GM21529 (cell line): ENCODE measurements around the gene DUSP10.
A peak's percentile ranks its signal among the peaks of the same experiment; 100 is the strongest.

Experiments
- ATAC-seq: cut with Tn5 transposase; IDR thresholded peaks from one replicate; pipeline ENCODE4 v1.9.1; 2021; ENCODE audit not compliant: unreplicated experiment

DUSP10 gene

DNA sequence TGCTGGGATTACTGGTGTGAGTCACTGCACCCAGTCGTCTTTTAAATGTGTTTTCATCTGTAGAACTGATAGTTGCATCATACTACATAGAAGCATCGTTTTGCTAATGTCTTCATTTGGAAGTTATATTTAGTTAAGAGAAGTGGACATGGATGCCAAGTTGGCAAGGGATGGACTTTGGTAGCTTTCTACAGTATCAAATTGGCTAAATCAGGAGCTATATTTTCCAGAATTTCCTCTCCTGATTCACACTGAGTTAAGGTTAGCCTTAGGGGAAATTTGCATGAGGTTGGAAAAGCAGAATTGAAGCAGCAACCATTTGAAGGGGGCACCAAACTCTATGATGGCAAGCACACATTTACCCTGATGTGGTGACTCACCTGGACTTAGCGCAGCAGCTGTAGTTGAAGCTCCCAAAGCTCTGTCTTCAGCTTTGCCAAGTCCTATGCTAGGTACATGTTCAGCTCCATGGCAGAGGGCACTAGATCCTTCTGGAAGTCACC lies 43.9 kb downstream of the DUSP10 start:
- no peak for ATAC-seq

DNA sequence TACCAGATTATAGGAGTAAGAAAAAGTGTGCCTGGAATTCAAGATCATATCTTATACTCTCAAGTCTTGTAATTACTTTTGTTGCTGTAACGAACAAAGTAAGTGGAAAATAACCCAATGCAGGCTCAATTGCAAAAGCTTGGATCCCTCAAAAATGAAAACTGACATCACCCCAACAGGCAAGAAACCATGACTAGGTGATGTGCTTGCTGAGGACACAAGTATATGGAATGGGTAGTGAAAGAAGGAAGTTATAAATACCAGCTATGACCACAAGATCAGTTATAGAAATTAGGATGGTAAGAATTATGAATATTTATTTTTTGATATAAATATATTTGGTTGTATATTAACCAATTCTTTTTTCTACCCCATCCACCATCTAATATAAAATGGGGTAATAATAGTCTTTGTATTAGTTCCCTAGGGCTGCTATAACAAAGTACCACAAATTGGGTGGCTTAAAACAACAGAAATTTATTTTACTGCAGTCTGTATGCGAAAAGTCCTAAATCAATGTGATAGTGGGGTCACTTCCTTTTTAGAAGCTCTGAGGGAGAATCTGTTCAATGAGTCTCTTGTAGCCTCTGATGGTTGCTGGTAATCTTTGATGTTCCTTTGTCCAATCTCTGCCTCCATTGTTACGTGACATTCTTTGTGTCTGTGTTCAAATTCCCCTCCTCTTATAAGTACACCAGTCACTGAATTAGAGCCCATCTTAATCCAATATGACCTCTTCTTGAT lies 45.0 kb downstream of the DUSP10 start:
- no peak for ATAC-seq

DNA sequence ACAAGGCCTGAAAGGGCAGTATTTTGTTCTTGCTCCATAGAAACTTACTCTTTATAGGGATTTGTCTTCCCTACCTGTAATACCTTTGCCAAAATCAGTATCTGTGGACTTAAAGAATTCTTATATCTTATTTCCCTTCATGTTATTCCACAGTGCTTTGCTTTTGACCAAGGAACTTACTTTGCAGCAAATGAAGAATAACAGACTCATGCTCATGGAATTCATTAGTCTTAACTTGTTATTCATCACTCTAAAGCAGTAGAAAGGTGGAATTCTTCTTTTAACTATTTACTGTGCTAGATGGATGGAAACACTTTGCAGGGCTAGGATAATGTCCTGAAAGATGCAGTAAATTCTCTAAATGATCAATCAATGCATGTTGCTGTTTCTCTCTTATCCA lies 45.9 kb downstream of the DUSP10 start:
- no peak for ATAC-seq

DNA sequence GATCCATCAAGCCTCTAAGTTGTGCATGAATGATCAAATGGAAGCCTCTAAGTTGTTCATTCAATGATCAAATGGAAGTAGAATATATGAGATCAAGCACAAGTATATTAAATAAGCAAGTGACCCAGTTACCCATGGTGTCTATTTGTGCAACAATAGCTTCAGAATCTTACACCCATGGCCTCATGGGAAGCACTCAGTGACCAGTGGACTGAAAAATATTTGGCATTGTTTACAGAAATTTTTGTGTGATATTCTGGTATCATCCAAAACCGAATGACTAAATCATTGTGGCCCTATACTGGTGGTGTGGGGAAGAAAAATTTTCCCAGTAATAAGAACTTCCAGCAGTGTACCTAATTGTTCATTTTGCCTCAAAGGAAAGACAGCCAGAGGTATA lies 46.6 kb downstream of the DUSP10 start:
- no peak for ATAC-seq

DNA sequence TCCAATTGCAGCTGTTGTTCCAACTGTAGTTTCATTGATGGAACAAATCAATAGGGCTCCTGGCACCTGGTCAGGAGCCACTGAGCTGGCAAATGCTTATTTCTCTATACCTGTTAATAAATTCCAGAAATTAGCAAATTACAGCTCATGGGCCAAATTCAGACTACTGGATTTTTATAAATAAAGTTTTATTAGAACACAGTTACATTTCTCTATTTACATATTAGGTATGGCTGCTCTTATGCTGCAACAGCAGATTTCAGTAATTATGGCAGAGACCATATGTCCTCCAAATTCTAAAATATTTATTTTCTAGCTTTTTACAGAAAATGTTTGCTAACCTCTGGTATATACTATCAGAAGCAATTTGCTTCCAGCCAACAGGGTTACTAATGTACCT lies 47.8 kb downstream of the DUSP10 start:
- ATAC-seq = no peak

DNA sequence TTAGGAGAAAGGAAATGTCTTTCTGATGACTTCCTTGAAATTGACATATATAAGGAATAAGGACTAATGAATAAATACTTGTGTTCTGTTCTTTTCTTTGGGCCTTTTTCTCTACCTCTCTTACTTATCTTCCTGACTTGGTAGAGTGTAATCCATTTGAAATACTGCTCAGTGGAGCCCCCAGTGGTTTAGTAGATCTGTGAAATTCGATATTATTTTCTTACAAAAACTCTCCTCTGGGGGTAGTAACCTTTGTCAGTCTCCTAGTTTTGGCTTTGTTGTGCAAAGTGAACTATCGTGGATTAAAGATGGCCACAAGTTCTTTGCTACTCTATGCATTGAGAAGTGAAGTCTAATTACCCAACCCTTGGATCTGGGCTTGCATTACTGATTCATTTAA lies 48.8 kb downstream of the DUSP10 start:
- ATAC-seq = no peak

DNA sequence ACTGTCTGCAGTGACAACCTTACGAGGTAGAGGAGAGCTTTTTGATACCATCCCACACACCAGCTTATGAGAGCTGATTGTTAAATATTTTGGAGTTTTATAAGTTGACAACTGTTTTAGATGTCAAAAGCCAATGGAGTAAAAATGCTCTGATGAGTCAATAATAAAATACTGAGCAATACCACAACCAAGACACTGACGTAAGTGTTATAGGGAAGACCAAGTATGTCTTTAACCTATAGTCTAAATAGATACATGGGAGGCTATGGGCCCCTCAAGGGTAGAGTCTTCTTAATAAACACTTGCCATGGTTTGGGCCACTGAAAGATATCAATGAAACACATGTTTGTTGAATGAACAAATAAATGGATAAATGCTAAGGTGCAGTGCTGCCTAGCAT lies 49.2 kb downstream of the DUSP10 start:
- no peak for ATAC-seq

DNA sequence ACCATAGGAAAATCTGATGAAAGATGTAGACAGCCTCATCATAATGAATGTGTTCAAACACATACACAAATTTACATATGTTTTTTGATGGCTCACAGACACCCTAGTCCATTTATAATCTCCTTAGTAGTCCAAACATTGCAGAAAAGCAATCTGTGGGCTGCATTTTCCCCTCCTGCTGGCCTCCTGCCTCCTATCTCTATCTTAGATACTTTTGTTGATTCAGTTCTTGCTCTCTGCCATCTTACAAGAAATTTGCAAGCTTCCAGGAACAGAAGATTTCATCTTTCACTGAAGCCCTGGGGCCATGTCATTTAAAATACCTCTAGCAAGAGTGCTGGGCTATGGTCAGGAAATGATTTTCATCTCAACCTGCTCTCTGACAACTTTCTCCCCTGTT lies 50.6 kb downstream of the DUSP10 start:
- ATAC-seq = no peak

DNA sequence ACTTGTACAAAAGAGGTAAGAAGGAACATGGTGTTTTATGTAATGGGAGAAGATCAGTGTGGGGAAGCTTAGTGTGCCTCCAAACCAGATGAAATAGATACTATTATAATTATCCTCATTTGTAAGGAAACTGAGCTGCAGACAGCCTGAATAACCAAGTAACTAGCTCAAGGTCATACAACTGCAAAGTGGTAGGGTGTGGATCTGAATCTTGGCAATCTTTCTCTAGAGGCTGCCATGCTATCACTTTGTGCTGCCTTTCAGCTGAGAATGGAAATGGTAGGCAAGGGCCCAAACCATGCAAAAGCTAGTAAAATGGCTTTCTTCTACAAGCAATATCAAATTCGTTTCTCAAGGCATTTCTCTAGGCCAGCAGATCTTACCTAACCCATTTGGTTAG lies 51.0 kb downstream of the DUSP10 start:
- ATAC-seq = no peak

DNA sequence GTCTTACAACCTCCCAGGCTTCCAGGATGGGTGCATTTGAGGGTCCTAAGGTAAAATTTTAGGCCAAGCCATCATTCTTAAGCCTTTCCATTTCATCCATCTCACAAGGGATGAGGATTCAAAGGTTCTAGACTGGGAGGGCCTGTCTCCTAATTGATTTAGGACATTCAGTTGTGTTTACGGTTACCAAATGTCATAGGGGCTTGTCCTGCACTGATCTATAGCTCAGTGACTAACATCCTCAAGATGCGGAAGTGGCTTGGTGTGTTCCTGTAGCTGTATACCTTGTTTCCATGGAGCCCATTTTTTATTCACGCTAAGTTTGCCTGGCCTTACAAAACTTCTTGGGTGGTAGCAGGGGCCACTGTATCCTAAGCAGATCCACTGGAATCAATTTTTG lies 52.8 kb downstream of the DUSP10 start:
- ATAC-seq = no peak

DNA sequence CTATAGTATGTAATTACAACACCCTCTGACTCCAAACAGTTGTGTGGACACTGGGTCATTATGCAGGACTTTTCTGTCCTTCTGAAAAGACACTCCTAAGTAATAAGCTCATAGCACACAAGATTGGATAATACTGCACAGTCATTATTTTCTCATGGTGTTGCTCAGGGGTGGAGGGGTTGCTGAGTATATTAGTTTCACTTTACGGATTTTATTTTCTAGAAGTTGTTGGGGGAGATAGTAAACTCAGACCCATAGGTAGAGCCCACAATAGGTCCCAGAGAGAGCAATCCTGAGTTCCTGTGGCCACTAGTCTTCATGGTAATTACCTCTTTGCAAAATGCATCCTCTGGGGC lies 53.4 kb downstream of the DUSP10 start:
- no peak for ATAC-seq

DNA sequence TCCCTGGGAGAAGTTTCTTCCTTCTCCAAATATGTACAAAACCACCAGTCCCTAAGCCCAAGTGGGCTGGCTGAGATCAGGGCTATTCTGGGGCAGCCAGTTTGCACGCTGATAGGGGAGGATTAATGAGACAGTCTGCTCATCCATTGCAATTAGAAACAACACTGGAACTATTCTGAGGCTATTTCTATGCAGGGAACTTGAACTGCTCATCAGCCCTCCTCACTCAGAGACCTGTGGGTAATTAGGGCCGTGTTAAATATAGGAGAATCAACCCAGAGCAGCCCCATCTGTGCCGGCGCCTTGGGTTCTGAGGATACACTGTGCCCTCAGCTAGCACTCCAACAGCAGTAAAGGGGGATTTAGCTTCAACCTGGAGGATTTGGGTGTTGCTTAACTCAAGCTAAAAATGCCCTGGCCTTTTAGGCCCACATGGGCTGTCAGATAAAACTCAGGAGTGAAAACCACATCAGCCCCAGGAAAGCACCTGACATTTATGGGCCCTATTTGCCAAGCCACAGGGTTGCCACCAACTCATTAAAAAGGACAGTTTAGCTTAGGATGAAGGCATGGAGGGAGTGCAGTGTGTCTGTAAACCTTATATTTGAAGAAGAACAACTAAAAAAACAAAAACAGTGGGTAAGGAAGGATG lies 53.9 kb downstream of the DUSP10 start:
- no peak for ATAC-seq

DNA sequence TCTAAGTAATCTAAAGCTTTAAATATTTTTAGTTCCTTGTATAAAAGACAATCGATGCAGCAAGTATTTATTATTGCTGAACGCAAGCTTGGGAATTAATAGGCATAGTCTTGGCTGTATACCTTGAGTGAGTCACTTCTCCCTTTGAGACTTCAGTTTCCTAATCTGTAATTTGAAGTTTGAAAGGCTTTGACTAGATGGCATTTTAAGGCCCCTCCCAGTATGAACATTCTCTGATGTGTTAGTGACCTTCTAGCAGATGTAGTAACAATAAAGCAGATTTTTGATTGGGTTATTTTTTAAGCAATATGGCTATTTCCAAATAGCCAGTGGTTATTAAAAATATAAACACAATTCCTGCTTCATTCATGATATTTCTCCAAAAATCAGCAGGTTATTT lies 58.2 kb downstream of the DUSP10 start:
- ATAC-seq = no peak

DNA sequence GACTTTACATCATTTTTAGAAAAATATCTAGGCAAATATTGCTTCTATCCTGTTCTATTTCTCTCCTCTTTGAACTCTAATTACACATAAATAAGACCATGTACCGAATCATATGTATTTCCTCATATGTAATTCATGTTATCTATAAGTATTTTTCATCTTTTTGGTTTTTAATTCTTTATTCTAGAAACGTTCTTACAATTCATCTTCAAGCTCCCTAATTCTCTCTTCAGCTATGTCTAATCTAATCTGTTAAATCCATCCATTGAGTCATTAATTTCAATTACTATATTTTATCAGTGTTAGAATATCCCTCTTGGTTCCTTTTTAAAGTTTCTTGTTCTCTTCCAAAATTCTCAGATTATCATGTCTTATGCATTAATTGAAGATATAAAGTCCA lies 61.8 kb downstream of the DUSP10 start:
- no peak for ATAC-seq

DNA sequence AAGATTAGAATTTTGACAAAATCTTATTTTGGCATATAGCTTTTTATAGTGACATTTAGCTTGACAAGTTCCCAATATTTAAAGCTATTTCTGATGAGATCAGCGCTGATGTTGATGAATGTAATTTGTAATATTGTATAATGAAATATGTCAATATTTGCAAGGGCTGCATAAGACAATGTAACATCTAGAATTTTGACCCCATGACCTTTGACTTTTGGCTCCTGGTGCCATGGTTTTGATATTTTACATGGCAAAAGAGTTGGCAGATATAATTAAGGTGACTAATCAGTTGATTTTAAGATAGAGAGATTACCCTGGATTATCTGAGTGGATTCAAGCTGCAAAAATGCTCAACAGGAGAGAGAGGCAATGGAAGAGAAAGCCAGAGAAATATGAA lies 63.9 kb downstream of the DUSP10 start:
- ATAC-seq = no peak

DNA sequence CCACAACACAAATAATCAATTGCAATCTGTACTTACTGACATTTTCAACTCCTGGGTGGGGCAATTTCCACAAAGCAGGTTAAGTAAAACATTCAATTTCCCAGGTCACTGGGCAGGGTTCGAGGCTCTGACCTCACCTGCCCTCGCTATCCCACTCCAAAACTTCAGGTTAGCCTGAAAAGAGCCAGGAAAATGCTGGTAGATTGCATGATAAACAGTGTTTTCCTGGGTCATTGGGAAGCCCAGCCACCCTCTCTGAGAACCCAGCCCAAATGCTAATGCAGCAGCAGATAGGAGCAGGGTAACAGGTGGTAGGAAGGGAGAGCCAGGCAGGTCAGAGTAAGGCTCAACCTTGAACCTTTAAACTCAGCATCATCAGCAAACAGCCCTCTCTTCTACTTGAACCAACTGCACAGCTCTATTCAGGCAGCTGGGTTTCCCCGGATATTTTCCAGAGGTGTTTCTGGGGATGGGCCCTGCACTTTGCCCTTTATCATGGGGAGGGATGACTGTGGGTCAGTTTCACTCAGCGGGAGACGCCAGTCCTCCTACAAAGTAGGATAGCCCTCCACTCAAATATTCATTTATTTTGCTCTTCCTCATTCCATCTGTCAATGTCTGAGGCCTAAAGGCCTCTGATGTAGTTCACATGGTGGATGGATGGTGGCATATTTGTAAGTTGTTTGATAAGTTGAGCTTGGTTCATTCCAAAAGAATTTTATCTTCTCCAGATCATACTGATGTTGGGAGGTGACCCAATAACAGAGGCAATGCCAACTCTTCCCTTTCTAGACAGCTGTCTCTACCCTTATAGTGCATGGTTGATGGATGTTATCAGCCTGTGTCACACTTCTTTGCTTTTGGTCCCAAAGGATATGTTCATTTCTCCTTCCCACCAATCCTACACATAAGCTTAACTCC lies 65.7 kb downstream of the DUSP10 start:
- no peak for ATAC-seq

DNA sequence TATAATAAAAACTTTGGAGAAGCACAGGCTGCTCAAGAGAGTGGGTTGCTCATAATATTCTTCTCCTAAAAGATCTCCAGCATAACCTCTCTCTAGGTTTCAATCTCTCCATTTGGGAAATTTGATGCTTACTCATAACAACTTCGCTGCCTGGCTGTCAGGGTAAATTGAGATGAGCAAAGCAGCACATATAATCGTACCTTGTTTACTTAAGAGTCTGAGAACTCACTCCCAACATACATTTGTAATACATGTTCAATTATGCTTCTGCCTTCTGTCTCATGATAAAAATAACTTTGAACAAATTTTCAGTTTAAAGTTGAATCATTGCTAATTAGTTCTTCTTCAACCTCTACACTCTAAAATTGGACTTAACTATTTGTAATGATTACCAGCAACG lies 68.9 kb downstream of the DUSP10 start:
- ATAC-seq = no peak

DNA sequence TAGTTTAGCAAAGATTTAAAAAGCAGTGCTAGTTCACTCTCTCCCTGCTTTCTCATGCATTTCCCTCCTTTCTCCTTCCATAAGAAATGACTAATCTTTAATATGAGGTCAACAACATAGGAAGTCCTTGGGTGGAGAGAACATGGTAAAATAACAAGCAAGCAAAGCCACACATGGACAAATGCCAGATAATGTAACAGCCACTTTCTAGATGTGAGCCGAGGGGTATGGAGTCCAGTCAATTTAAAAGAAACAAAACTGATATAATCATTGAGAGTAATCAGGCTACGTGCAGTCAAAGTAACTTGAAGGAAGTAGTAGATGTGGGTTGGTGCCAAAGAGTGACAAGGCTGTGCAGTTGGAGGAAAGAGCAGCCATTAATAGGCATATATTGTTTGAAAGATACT lies 69.6 kb downstream of the DUSP10 start:
- no peak for ATAC-seq

DNA sequence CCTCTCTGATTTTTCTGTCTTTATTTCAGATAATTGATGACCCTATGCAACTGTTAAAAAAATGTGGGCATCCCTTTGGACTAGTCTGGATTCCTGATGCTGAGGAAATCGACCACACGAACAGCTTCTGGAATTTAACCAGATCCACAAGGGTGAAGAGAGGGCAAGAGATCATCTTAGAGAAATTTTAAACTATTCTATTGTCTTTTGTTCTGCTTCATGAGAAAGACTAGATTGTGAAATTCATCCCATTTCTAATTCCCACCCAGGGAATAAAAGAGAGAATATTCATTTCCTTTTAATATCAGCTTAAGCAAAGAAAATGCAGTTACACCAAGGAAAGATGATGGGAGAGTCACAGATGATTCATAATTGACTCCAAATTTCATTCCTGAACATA lies 71.8 kb downstream of the DUSP10 start:
- ATAC-seq = no peak

DNA sequence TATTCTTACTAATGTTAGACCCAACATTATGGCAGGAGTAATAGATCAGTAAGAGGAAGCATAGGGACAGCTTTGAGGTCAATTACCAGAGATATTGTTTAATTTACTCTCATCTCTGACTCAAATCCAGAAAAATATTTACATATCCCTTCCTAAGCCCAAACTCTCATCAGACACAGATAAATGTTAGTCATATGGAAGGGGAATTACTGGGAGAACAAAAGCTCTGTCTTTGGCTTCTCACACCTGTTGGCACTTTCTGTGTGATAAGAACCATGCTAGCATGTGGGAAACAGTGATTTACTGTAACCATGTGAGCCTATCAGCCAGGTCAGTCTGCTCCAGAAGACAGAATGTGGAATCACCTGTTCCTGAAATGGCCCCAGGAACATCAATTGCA lies 72.4 kb downstream of the DUSP10 start:
- ATAC-seq = no peak

DNA sequence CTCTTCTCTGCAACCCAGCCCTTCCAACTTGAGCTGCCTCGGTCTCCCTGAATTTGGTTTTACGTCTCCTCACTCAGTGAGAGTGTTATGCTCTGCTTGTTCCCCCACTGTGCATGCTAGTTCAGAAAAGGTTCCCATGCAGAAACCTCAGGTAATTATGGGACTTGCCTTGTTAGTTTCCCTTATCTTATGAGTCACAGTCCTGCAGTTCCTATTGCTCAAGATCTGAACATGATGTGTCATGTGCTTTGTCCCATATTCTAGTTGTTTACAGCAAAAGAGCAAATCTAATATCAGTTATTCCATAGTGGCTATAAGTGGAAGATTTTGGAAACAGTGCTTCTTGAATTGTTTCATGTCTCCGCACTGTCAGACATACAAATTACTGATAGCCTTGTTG lies 74.4 kb downstream of the DUSP10 start:
- peak; percentile 94 for ATAC-seq

DNA sequence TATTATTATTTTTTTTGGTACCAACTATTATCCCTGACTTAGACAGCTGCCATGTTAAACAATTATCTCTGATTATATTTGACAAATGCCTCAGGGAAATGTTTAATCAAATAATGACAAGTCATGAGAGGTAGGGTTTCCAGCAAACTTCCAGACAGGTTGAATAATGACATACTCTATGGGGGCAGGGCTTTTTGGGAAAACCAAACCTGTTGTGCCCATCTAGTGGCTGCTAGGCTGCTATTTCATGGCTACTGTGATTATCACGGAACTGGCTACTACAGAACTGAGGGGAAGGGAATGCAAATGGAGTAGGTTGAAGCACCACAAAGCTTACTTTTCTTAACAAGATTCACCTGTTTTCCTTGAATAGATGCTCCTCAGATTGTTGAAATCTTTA lies 77.6 kb downstream of the DUSP10 start:
- no peak for ATAC-seq
